ENCODE data around the gene PCSK5.

PCSK5 gene

DNA sequence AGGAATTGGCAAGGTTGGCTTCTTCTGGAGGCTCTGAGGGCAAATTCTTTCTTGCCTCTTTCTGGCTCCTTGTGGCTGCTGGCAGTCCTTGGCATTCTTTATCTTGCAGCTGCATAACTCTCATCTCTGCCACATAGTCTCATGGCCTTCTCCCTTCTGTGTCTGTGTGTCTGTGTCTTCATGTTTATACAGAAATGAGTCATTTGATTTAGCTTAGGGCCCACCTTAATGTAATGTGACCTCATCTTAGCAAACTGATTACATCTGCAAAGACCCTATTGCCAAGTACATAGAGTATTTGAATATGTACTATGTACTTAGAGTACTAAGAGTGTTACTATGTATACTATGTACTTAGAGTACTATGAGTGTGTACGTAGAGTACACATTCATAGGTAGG is 381.3 kb downstream of the PCSK5 start:
- DNase-seq (ENCODE audit: low read depth, low spot score): no peak
- Histone ChIP-seq H3K9me3 (ENCODE audit: insufficient read depth, low read length) (no peaks in the 10 kb centered on the region), H3K4me3 (ENCODE audit: insufficient read length, low read depth) (no peak overlapping the region), H3K4me1 (ENCODE audit: insufficient read depth, insufficient read length) (no peaks in the 10 kb centered on the region), H3K36me3 (ENCODE audit: insufficient read depth, insufficient read length, low read length) (no peaks in the 10 kb centered on the region), H3K27me3 (ENCODE audit: insufficient read depth, insufficient read length) (no peaks in the 10 kb centered on the region), H3K9ac (ENCODE audit: insufficient read length, low read depth) (no peak overlapping the region)
- no peak for TF ChIP-seq ZNF274 (IDR thresholded peaks at IDR 0.05; ENCODE audit: low read depth, low read length)

DNA sequence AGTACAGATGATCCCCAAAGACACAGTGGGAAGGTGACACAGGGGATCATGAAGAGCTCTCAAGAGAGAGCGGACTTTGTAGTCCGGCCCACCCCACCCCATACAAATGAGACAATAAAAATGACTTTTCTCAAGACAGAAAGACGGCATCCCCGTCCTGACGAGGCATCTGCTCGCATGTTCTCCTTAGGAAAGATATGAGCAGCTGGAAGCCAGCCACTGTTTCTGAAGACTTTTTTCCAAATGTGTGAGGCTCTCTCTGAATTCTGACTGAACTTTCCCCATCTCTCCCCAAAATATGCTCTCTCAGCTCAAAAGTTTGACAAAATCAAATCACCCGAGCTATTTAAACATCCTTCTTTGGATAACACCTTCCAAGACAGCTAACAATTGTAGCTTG is 398.6 kb downstream of the PCSK5 start:
- Histone ChIP-seq H3K36me3 (ENCODE audit: insufficient read depth, insufficient read length, low read length) (no peaks in the 10 kb centered on the region), H3K4me1 (ENCODE audit: insufficient read depth, insufficient read length) (no peaks in the 10 kb centered on the region), H3K9ac (ENCODE audit: insufficient read length, low read depth) (no peak overlapping the region), H3K9me3 (ENCODE audit: insufficient read depth, low read length) (no peaks in the 10 kb centered on the region), H3K4me3 (ENCODE audit: insufficient read length, low read depth) (no peak overlapping the region), H3K27me3 (ENCODE audit: insufficient read depth, insufficient read length) (no peaks in the 10 kb centered on the region)
- TF ChIP-seq YY1 (IDR thresholded peaks at IDR 0.05; ENCODE audit: insufficient read depth, insufficient read length) (no peak), SUZ12 (IDR thresholded peaks at IDR 0.05; ENCODE audit: extremely low read depth, insufficient read depth, insufficient read length) (no peak), ZNF274 (IDR thresholded peaks at IDR 0.05; ENCODE audit: low read depth, low read length) (no peak)
- no peak for DNase-seq (ENCODE audit: low read depth, low spot score)

DNA sequence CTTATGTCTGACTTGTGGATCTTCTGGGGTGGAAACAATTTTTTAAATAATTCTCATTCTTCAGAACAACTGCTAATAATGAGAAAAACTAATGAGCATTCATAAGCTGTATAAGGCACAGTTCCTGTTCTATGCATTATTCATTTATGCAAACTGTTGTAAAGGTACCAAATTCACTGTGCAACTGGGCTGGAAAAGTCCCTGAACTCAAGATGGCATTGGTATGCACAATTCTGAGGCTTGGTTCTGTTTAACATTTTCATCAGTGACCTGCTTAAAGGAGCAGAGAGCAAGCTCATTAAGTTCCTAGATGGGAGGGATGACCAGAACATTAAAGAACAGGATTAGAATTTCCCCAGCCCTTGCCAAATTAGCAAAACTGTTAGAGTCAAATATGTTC is 399.2 kb downstream of the PCSK5 start:
- no peaks in the 10 kb centered on the region for H3K4me1 ChIP-seq (ENCODE audit: insufficient read depth, insufficient read length)
- H3K27me3 ChIP-seq (ENCODE audit: insufficient read depth, insufficient read length): no peaks in the 10 kb centered on the region
- H3K36me3 ChIP-seq (ENCODE audit: insufficient read depth, insufficient read length, low read length): no peaks in the 10 kb centered on the region
- no peak overlapping the region for H3K4me3 ChIP-seq (ENCODE audit: insufficient read length, low read depth)
- TF ChIP-seq ZNF274 (IDR thresholded peaks at IDR 0.05; ENCODE audit: low read depth, low read length) (no peak), SUZ12 (IDR thresholded peaks at IDR 0.05; ENCODE audit: extremely low read depth, insufficient read depth, insufficient read length) (no peak), YY1 (IDR thresholded peaks at IDR 0.05; ENCODE audit: insufficient read depth, insufficient read length) (no peak)
- H3K9ac ChIP-seq (ENCODE audit: insufficient read length, low read depth): no peak overlapping the region
- no peak for DNase-seq (ENCODE audit: low read depth, low spot score)
- H3K9me3 ChIP-seq (ENCODE audit: insufficient read depth, low read length): no peaks in the 10 kb centered on the region

DNA sequence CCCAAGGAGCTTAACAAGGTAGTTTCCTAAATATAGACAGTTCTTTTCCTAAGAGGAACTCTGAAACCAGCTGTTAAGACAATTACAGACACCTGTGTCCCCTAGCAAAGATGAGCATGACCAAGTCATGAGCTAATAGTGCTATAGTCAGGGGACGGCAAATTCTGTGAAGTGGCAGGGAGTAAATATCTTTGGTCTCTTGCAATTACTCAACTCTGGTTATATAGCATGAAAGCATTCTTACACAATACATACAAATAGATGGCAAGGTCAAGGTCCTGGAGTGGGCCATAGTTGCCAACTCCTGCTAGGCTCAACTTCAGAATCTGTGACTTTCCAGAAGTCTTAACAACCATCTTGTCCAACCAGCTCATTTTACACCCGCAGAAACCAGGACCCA is 400.1 kb downstream of the PCSK5 start:
- Histone ChIP-seq H3K27me3 (ENCODE audit: insufficient read depth, insufficient read length) (no peaks in the 10 kb centered on the region), H3K9ac (ENCODE audit: insufficient read length, low read depth) (no peak overlapping the region), H3K4me1 (ENCODE audit: insufficient read depth, insufficient read length) (no peaks in the 10 kb centered on the region), H3K36me3 (ENCODE audit: insufficient read depth, insufficient read length, low read length) (no peaks in the 10 kb centered on the region), H3K9me3 (ENCODE audit: insufficient read depth, low read length) (no peaks in the 10 kb centered on the region), H3K4me3 (ENCODE audit: insufficient read length, low read depth) (no peak overlapping the region)
- TF ChIP-seq YY1 (IDR thresholded peaks at IDR 0.05; ENCODE audit: insufficient read depth, insufficient read length) (no peak), ZNF274 (IDR thresholded peaks at IDR 0.05; ENCODE audit: low read depth, low read length) (no peak), SUZ12 (IDR thresholded peaks at IDR 0.05; ENCODE audit: extremely low read depth, insufficient read depth, insufficient read length) (no peak)
- no peak for DNase-seq (ENCODE audit: low read depth, low spot score)

DNA sequence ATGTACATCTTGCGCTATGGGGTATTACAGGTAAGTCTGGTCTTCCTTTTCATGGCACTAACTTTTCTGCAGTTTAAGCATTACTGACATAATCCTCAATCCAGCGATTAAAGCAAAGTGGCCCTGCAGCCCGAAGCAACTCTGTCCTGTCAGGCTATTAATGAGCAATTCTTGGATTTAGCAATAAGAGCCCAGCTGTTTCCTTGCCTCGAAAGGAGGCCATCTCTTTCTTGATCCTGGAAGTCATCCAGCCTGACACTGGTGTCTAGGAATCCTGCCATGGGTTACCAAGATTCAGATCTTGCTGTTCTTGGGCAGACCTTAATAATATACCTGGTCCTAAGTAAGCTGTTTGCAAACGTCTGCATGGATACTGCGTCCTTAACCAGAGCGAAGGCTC is 401.8 kb downstream of the PCSK5 start:
- no peak overlapping the region for H3K4me3 ChIP-seq (ENCODE audit: insufficient read length, low read depth)
- no peak for DNase-seq (ENCODE audit: low read depth, low spot score)
- H3K9ac ChIP-seq (ENCODE audit: insufficient read length, low read depth): no peak overlapping the region
- TF ChIP-seq SUZ12 (IDR thresholded peaks at IDR 0.05; ENCODE audit: extremely low read depth, insufficient read depth, insufficient read length): no peak
- TF ChIP-seq YY1 (IDR thresholded peaks at IDR 0.05; ENCODE audit: insufficient read depth, insufficient read length): no peak
- TF ChIP-seq ZNF274 (IDR thresholded peaks at IDR 0.05; ENCODE audit: low read depth, low read length): no peak
- no peaks in the 10 kb centered on the region for H3K36me3 ChIP-seq (ENCODE audit: insufficient read depth, insufficient read length, low read length)
- H3K9me3 ChIP-seq (ENCODE audit: insufficient read depth, low read length): no peaks in the 10 kb centered on the region
- H3K4me1 ChIP-seq (ENCODE audit: insufficient read depth, insufficient read length): no peaks in the 10 kb centered on the region
- no peaks in the 10 kb centered on the region for H3K27me3 ChIP-seq (ENCODE audit: insufficient read depth, insufficient read length)

DNA sequence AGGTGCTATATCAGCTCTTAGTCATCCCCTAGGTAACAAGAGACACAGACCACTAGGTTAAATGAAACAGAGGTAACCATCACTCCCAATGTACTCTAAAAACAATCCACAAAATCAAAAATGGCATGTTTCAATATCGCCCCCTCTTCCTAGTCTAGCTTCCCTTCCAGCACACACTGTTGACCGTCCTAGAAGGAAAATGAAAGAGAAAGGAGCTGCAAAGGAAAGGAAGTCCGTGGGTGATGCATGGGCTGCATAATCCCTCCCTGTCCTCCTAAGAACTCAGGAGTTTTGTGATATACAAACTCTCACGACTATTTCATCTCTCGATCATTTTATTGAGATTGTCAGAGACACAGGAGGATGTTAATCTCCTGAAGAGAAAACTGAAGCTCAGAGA is 402.2 kb downstream of the PCSK5 start:
- no peak overlapping the region for H3K4me3 ChIP-seq (ENCODE audit: insufficient read length, low read depth)
- no peaks in the 10 kb centered on the region for H3K9me3 ChIP-seq (ENCODE audit: insufficient read depth, low read length)
- no peak for TF ChIP-seq YY1 (IDR thresholded peaks at IDR 0.05; ENCODE audit: insufficient read depth, insufficient read length)
- TF ChIP-seq SUZ12 (IDR thresholded peaks at IDR 0.05; ENCODE audit: extremely low read depth, insufficient read depth, insufficient read length): no peak
- no peak for TF ChIP-seq ZNF274 (IDR thresholded peaks at IDR 0.05; ENCODE audit: low read depth, low read length)
- no peaks in the 10 kb centered on the region for H3K36me3 ChIP-seq (ENCODE audit: insufficient read depth, insufficient read length, low read length)
- no peaks in the 10 kb centered on the region for H3K27me3 ChIP-seq (ENCODE audit: insufficient read depth, insufficient read length)
- no peak for DNase-seq (ENCODE audit: low read depth, low spot score)
- H3K4me1 ChIP-seq (ENCODE audit: insufficient read depth, insufficient read length): no peaks in the 10 kb centered on the region
- H3K9ac ChIP-seq (ENCODE audit: insufficient read length, low read depth): no peak overlapping the region

DNA sequence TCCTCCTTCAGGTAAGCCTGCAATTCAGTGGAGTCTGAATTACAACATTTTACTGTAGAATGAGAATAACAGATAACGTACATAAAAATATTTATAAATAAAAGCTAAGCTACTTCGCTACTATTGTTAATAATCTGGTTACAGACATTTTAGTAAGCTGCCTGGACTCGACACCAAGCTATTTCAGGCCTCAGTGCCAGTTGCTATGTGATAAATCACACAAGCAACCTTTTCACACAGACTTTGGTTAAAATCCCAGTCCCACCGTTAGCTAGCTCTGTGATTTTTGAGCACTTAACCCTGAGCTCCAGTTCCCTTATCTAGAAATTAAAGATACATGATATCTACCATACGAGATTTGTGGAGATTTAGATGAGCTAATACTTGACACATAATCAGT is 403.8 kb downstream of the PCSK5 start:
- H3K9me3 ChIP-seq (ENCODE audit: insufficient read depth, low read length): no peaks in the 10 kb centered on the region
- no peak overlapping the region for H3K4me3 ChIP-seq (ENCODE audit: insufficient read length, low read depth)
- TF ChIP-seq SUZ12 (IDR thresholded peaks at IDR 0.05; ENCODE audit: extremely low read depth, insufficient read depth, insufficient read length): no peak
- TF ChIP-seq ZNF274 (IDR thresholded peaks at IDR 0.05; ENCODE audit: low read depth, low read length): no peak
- no peak for TF ChIP-seq YY1 (IDR thresholded peaks at IDR 0.05; ENCODE audit: insufficient read depth, insufficient read length)
- peaks cover 2% of the 10 kb centered on the region for H3K4me1 ChIP-seq (ENCODE audit: insufficient read depth, insufficient read length)
- H3K36me3 ChIP-seq (ENCODE audit: insufficient read depth, insufficient read length, low read length): no peaks in the 10 kb centered on the region
- DNase-seq (ENCODE audit: low read depth, low spot score): no peak
- no peaks in the 10 kb centered on the region for H3K27me3 ChIP-seq (ENCODE audit: insufficient read depth, insufficient read length)
- H3K9ac ChIP-seq (ENCODE audit: insufficient read length, low read depth): no peak overlapping the region
